Mesenchymal stem cell (in vitro differentiated cells and primary cell): ENCODE measurements around the gene ACVRL1.

Experiments used
- DNase-seq: peaks from one replicate; pipeline ENCODE4 v3.0.0-alpha.2; 2013
- H2AFZ ChIP-seq: one replicate; pipeline ENCODE4 v1.6.1; 2013; ENCODE audit warnings: low read depth, mild to moderate bottlenecking, control low read depth, inconsistent platforms, low read length, moderate library complexity
- H2AK5ac ChIP-seq: 2 replicates; pipeline ENCODE4 v1.6.1; 2013; ENCODE audit warnings: low read length, moderate library complexity, mild to moderate bottlenecking, inconsistent platforms; ENCODE audit not compliant: severe bottlenecking
- H2BK120ac ChIP-seq: one replicate; pipeline ENCODE4 v1.6.1; 2013; ENCODE audit warnings: low read depth, mild to moderate bottlenecking, inconsistent platforms, low read length, moderate library complexity
- H2BK12ac ChIP-seq, 2 experiments: one replicate each; pipeline ENCODE4 v1.6.1; 2013; ENCODE audit warnings: inconsistent platforms in 2 of 2, low read length in 2 of 2, mild to moderate bottlenecking in 2 of 2, moderate library complexity in 2 of 2, control low read depth in 1 of 2
- H2BK15ac ChIP-seq: one replicate; pipeline ENCODE4 v1.6.1; 2013; ENCODE audit warnings: mild to moderate bottlenecking, low read depth, inconsistent platforms; ENCODE audit not compliant: poor library complexity, severe bottlenecking
- H2BK5ac ChIP-seq: 2 replicates; pipeline ENCODE4 v1.6.1; 2013; ENCODE audit warnings: low read depth, mild to moderate bottlenecking, low read length, control low read depth, inconsistent platforms; ENCODE audit not compliant: poor library complexity, severe bottlenecking
- H3K14ac ChIP-seq, 2 experiments: one replicate each; pipeline ENCODE4 v1.6.1; 2013; ENCODE audit warnings: inconsistent platforms in 2 of 2, low read length in 2 of 2, control low read depth in 1 of 2, mild to moderate bottlenecking in 1 of 2, moderate library complexity in 1 of 2
- H3K18ac ChIP-seq, 2 experiments: one replicate each; pipeline ENCODE4 v1.6.1; 2013; ENCODE audit warnings: inconsistent platforms in 2 of 2, low read length in 2 of 2, control low read depth in 1 of 2, low read depth in 1 of 2, mild to moderate bottlenecking in 1 of 2
- H3K23ac ChIP-seq, 2 experiments: one replicate each; pipeline ENCODE4 v1.6.1; 2013; ENCODE audit warnings: inconsistent platforms in 2 of 2, low read length in 2 of 2, mild to moderate bottlenecking in 2 of 2, moderate library complexity in 2 of 2, control low read depth in 1 of 2
- H3K27ac ChIP-seq: 2 replicates; pipeline ENCODE4 v1.5.1; 2013; ENCODE audit warnings: mild to moderate bottlenecking, moderate library complexity, low read length, control low read depth, inconsistent platforms; ENCODE audit not compliant: poor library complexity, severe bottlenecking
- H3K27me3 ChIP-seq, 2 experiments: 2 replicates each; pipeline versions ENCODE4 v1.6.1 to v1.7.0; 2013; ENCODE audit warnings: low read length in 2 of 2, mild to moderate bottlenecking in 2 of 2, moderate library complexity in 2 of 2, control low read depth in 1 of 2, inconsistent platforms in 1 of 2; ENCODE audit not compliant: control insufficient read depth in 1 of 2, insufficient read depth in 1 of 2
- H3K36me3 ChIP-seq, 2 experiments: 2 replicates each; pipeline versions ENCODE4 v1.6.1 to v1.7.0; 2013; ENCODE audit warnings: low read length in 2 of 2, control low read depth in 1 of 2, inconsistent platforms in 1 of 2, low read depth in 1 of 2, mild to moderate bottlenecking in 1 of 2; ENCODE audit not compliant: insufficient read depth in 2 of 2, control insufficient read depth in 1 of 2
- H3K4ac ChIP-seq, 2 experiments: one replicate each; pipeline ENCODE4 v1.6.1; 2013; ENCODE audit warnings: inconsistent platforms in 2 of 2, low read length in 2 of 2, mild to moderate bottlenecking in 2 of 2, moderate library complexity in 2 of 2, control low read depth in 1 of 2, low read depth in 1 of 2
- H3K4me1 ChIP-seq: 2 replicates; pipeline ENCODE4 v1.6.1; 2013; ENCODE audit warnings: low read depth, low read length, control low read depth; ENCODE audit not compliant: control insufficient read depth, insufficient read depth
- H3K4me2 ChIP-seq: 2 replicates; pipeline ENCODE4 v1.6.1; 2013; ENCODE audit warnings: low read length, mild to moderate bottlenecking, inconsistent platforms; ENCODE audit not compliant: poor library complexity, severe bottlenecking
- H3K4me3 ChIP-seq, 2 experiments: 2 replicates each; pipeline versions ENCODE4 v1.5.1 to v1.7.0; 2013; ENCODE audit warnings: low read length in 2 of 2, mild to moderate bottlenecking in 2 of 2, control low read depth in 1 of 2, low read depth in 1 of 2; ENCODE audit not compliant: insufficient read depth in 1 of 2
- H3K79me1 ChIP-seq: replicated peaks from 2 replicates; pipeline ENCODE4 v1.6.1; 2013; ENCODE audit warnings: mild to moderate bottlenecking, control low read depth, low read length, inconsistent platforms; ENCODE audit not compliant: poor library complexity, severe bottlenecking
- H3K9ac ChIP-seq: 2 replicates; pipeline ENCODE4 v1.7.0; 2013; ENCODE audit warnings: mild to moderate bottlenecking, low read length, moderate library complexity
- H3K9me3 ChIP-seq: 2 replicates; pipeline ENCODE4 v1.7.0; 2013; ENCODE audit warnings: mild to moderate bottlenecking, low read length; ENCODE audit not compliant: control insufficient read depth
- H4K8ac ChIP-seq: one replicate; pipeline ENCODE4 v1.6.1; 2013; ENCODE audit warnings: inconsistent platforms, mild to moderate bottlenecking, low read length, moderate library complexity
- H4K91ac ChIP-seq: one replicate; pipeline ENCODE4 v1.6.1; 2013; ENCODE audit warnings: mild to moderate bottlenecking, low read length, inconsistent platforms
- WGBS: methylation state at CpG from one replicate; pipeline ENCODE4 v1.1.7; 2013; ENCODE audit warnings: mixed read lengths; 5-methylcytosine and 5-hydroxymethylcytosine counted together

The ACVRL1 gene

GRCh38 chr12:51959921-51960320 lies 52.6 kb downstream of the ACVRL1 start:
- no peak overlapping the region for H3K4me2 ChIP-seq
- no peak overlapping the region for H3K18ac ChIP-seq
- H3K27me3 ChIP-seq = no peaks in the 10 kb centered on the region
- H2BK5ac ChIP-seq = no peak overlapping the region
- H3K36me3 ChIP-seq = peaks cover 4 to 33% of the 10 kb centered on the region in 2 experiments
- H3K23ac ChIP-seq = no peak overlapping the region
- 100% methylated on average over 2 of the region's 4 CpGs for WGBS
- H3K27ac ChIP-seq = no peak overlapping the region
- no peaks in the 10 kb centered on the region for H3K9me3 ChIP-seq
- H3K79me1 ChIP-seq = peaks cover 27% of the 10 kb centered on the region
- no peak overlapping the region for H2BK120ac ChIP-seq
- H2BK15ac ChIP-seq = no peak overlapping the region
- no peak overlapping the region for H2BK12ac ChIP-seq
- H4K91ac ChIP-seq = no peak overlapping the region
- H2AK5ac ChIP-seq = no peak overlapping the region
- H3K4me3 ChIP-seq = no peak overlapping the region
- no peak overlapping the region for H2AFZ ChIP-seq
- H4K8ac ChIP-seq = no peak overlapping the region
- H3K4me1 ChIP-seq = no peaks in the 10 kb centered on the region
- no peak overlapping the region for H3K9ac ChIP-seq
- H3K4ac ChIP-seq = no peak overlapping the region
- no peak for DNase-seq
- no peak overlapping the region for H3K14ac ChIP-seq

GRCh38 chr12:51960488-51960887 lies 53.2 kb downstream of the ACVRL1 start:
- WGBS = 98% methylated on average over 1 of the region's 1 CpG
- Histone ChIP-seq H3K4me1 (no peaks in the 10 kb centered on the region), H3K9me3 (no peaks in the 10 kb centered on the region), H4K91ac (no peak overlapping the region), H3K18ac (no peak overlapping the region), H3K4ac (no peak overlapping the region), H3K9ac (no peak overlapping the region), H4K8ac (no peak overlapping the region), H3K14ac (no peak overlapping the region), H3K79me1 (peaks cover 27% of the 10 kb centered on the region), H3K23ac (no peak overlapping the region), H2BK12ac (no peak overlapping the region), H2AFZ (no peak overlapping the region), H2BK120ac (no peak overlapping the region), H2AK5ac (no peak overlapping the region), H2BK15ac (no peak overlapping the region), H3K36me3 (peaks cover 4 to 33% of the 10 kb centered on the region in 2 experiments), H2BK5ac (no peak overlapping the region), H3K4me3 (no peak overlapping the region), H3K4me2 (no peak overlapping the region), H3K27me3 (no peaks in the 10 kb centered on the region), H3K27ac (no peak overlapping the region)
- DNase-seq = no peak

GRCh38 chr12:51960890-51961289 lies 53.6 kb downstream of the ACVRL1 start:
- H3K36me3 ChIP-seq = peaks cover 4 to 33% of the 10 kb centered on the region in 2 experiments
- H3K4ac ChIP-seq = no peak overlapping the region
- no peak overlapping the region for H3K14ac ChIP-seq
- H3K23ac ChIP-seq = no peak overlapping the region
- DNase-seq = no peak
- no peak overlapping the region for H2BK12ac ChIP-seq
- H3K79me1 ChIP-seq = peaks cover 30% of the 10 kb centered on the region
- H3K4me3 ChIP-seq = no peak overlapping the region
- no peak overlapping the region for H3K27ac ChIP-seq
- H3K4me1 ChIP-seq = no peaks in the 10 kb centered on the region
- H4K91ac ChIP-seq = no peak overlapping the region
- no peak overlapping the region for H2AFZ ChIP-seq
- H2BK15ac ChIP-seq = no peak overlapping the region
- no peak overlapping the region for H2BK5ac ChIP-seq
- H3K4me2 ChIP-seq = no peak overlapping the region
- no peak overlapping the region for H3K18ac ChIP-seq
- no peak overlapping the region for H4K8ac ChIP-seq
- H3K9me3 ChIP-seq = no peaks in the 10 kb centered on the region
- H3K27me3 ChIP-seq = no peaks in the 10 kb centered on the region
- WGBS = 100% methylated on average over 2 of the region's 6 CpGs
- H2BK120ac ChIP-seq = no peak overlapping the region
- H3K9ac ChIP-seq = no peak overlapping the region
- H2AK5ac ChIP-seq = no peak overlapping the region

- Histone ChIP-seq H2BK15ac (no peak overlapping the region), H3K36me3 (peaks cover 2 to 36% of the 10 kb centered on the region in 2 experiments), H3K14ac (no peak overlapping the region), H3K27me3 (no peaks in the 10 kb centered on the region), H3K4me3 (no peak overlapping the region), H2BK120ac (no peak overlapping the region), H2AFZ (no peak overlapping the region), H2BK12ac (no peak overlapping the region), H2AK5ac (no peak overlapping the region), H3K23ac (no peak overlapping the region), H3K4ac (no peak overlapping the region), H3K4me1 (no peaks in the 10 kb centered on the region), H3K27ac (no peak overlapping the region), H4K91ac (no peak overlapping the region), H3K9ac (no peak overlapping the region), H4K8ac (no peak overlapping the region), H3K18ac (no peak overlapping the region), H3K4me2 (no peak overlapping the region), H2BK5ac (no peak overlapping the region), H3K79me1 (peaks cover 29% of the 10 kb centered on the region), H3K9me3 (no peaks in the 10 kb centered on the region)
- WGBS = no CpG with 5 or more reads among the region's 1 CpG
- DNase-seq = no peak
These were observed 54.5 kb downstream of the ACVRL1 start for GRCh38 chr12:51961834-51962233.
